ENCODE results near the gene C3orf38.
"Not testable (repeated sequence)": the region's sequence is repeated elsewhere in the genome, so short reads cannot be mapped to it uniquely, and the experiment has no call there.

Gene C3orf38

GRCh38 chr3:88151358-88151757 is 1.6 kb downstream of the C3orf38 start:
- DNase-seq (ENCODE audit: extremely low read depth in 1 of 2, low read depth in 1 of 2) = no peak

GRCh38 chr3:88152841-88153240 is 3.1 kb downstream of the C3orf38 start:
- DNase-seq (ENCODE audit: extremely low read depth in 1 of 2, low read depth in 1 of 2) = no peak

GRCh38 chr3:88166419-88166971 is 16.7 kb downstream of the C3orf38 start:
- DNase-seq (ENCODE audit: extremely low read depth in 1 of 2, low read depth in 1 of 2) = no peak

- DNase-seq (ENCODE audit: extremely low read depth in 1 of 2, low read depth in 1 of 2) = no peak
Observed at GRCh38 chr3:88167173-88167572, 17.4 kb downstream of the C3orf38 start.

- DNase-seq (ENCODE audit: extremely low read depth in 1 of 2, low read depth in 1 of 2) = no peak
Observed at GRCh38 chr3:88167704-88168103, 17.9 kb downstream of the C3orf38 start.

- DNase-seq (ENCODE audit: extremely low read depth in 1 of 2, low read depth in 1 of 2) = no peak
Observed at GRCh38 chr3:88168171-88168570, 18.4 kb downstream of the C3orf38 start.

GRCh38 chr3:88180398-88180999 is 30.7 kb downstream of the C3orf38 start:
- no peak for DNase-seq (ENCODE audit: extremely low read depth in 1 of 2, low read depth in 1 of 2)

GRCh38 chr3:88182165-88182918 is 32.6 kb downstream of the C3orf38 start:
- DNase-seq (ENCODE audit: extremely low read depth in 1 of 2, low read depth in 1 of 2) = not testable (repeated sequence)

- no peak for DNase-seq (ENCODE audit: extremely low read depth in 1 of 2, low read depth in 1 of 2)
Observed at GRCh38 chr3:88188436-88188835, 38.7 kb downstream of the C3orf38 start.

- no peak for DNase-seq (ENCODE audit: extremely low read depth in 1 of 2, low read depth in 1 of 2)
Observed at GRCh38 chr3:88189361-88189810, 39.6 kb downstream of the C3orf38 start.

GRCh38 chr3:88191872-88192409 is 42.2 kb downstream of the C3orf38 start:
- DNase-seq (ENCODE audit: extremely low read depth in 1 of 2, low read depth in 1 of 2) = no peak

- no peak for DNase-seq (ENCODE audit: extremely low read depth in 1 of 2, low read depth in 1 of 2)
Observed at GRCh38 chr3:88192631-88193030, 42.9 kb downstream of the C3orf38 start.

GRCh38 chr3:88195951-88196434 is 46.2 kb downstream of the C3orf38 start:
- no peak for DNase-seq (ENCODE audit: extremely low read depth in 1 of 2, low read depth in 1 of 2)

- no peak for DNase-seq (ENCODE audit: extremely low read depth in 1 of 2, low read depth in 1 of 2)
Observed at GRCh38 chr3:88198121-88198520, 48.4 kb downstream of the C3orf38 start.

GRCh38 chr3:88203642-88204055 is 53.9 kb downstream of the C3orf38 start:
- peak in 1 of 2 donors; percentile 25 for DNase-seq (ENCODE audit: extremely low read depth in 1 of 2, low read depth in 1 of 2)
